Type B pancreatic cell (in vitro differentiated cells): ENCODE data around the gene NUDT4. TPM values are rescaled to one million over a fixed set of nuclear protein-coding genes. Genes with fewer than 3 reads are reported as not detected.
A peak's percentile ranks its signal among the peaks of the same experiment; 100 is the strongest.

Source experiments
- DNase-seq: peaks from one replicate; pipeline ENCODE4 v3.0.0; 2021; ENCODE audit warnings: mixed read lengths; ENCODE audit not compliant: unreplicated experiment; ENCODE audit errors: extremely low spot score
- H3K27ac Mint-ChIP-seq: 2 replicates; pipeline ENCODE4 v1.8.0; 2021; ENCODE audit warnings: mild to moderate bottlenecking, mixed read lengths
- H3K27me3 Mint-ChIP-seq: 2 replicates; pipeline ENCODE4 v1.8.0; 2021; ENCODE audit warnings: mixed read lengths
- H3K36me3 Mint-ChIP-seq: 2 replicates; pipeline ENCODE4 v1.8.0; 2021; ENCODE audit warnings: mixed read lengths
- H3K4me1 Mint-ChIP-seq: one replicate; pipeline ENCODE4 v1.8.0; 2021; ENCODE audit warnings: mixed read lengths; ENCODE audit not compliant: unreplicated experiment
- H3K4me3 Mint-ChIP-seq: 2 replicates; pipeline ENCODE4 v1.8.0; 2021; ENCODE audit warnings: mild to moderate bottlenecking, mixed read lengths
- H3K9me3 Mint-ChIP-seq: 2 replicates; pipeline ENCODE4 v1.8.0; 2021; ENCODE audit warnings: mixed read lengths
- total RNA-seq: library from RNA; stranded (reverse); gene quantifications from 2 replicates; pipeline ENCODE4 v1.2.1, GENCODE V29; 2021; ENCODE audit warnings: low replicate concordance
- TF ChIP-seq, protein P1 (sequence below): fragments of 200-600 bp; sonication (generic); conservative IDR thresholded peaks from 2 replicates; pipeline ENCODE4 v1.5.0; 2021; ENCODE audit warnings: antibody characterized with exemption, mild to moderate bottlenecking

Gene NUDT4
- total RNA-seq, 1 donor from 2014 or later, result 89.8 TPM

GRCh38 chr12:93417967-93418480 is 40.3 kb downstream of the NUDT4 start:
- Mint-ChIP-seq H3K27me3 (no peaks in the 10 kb centered on the region), H3K9me3 (peaks cover 4% of the 10 kb centered on the region), H3K4me1 (peaks cover 47% of the 10 kb centered on the region), H3K4me3 (no peak overlapping the region), H3K36me3 (peaks cover 12% of the 10 kb centered on the region), H3K27ac (no peak overlapping the region)
- no peak for DNase-seq
- TF ChIP-seq, protein P1, sequence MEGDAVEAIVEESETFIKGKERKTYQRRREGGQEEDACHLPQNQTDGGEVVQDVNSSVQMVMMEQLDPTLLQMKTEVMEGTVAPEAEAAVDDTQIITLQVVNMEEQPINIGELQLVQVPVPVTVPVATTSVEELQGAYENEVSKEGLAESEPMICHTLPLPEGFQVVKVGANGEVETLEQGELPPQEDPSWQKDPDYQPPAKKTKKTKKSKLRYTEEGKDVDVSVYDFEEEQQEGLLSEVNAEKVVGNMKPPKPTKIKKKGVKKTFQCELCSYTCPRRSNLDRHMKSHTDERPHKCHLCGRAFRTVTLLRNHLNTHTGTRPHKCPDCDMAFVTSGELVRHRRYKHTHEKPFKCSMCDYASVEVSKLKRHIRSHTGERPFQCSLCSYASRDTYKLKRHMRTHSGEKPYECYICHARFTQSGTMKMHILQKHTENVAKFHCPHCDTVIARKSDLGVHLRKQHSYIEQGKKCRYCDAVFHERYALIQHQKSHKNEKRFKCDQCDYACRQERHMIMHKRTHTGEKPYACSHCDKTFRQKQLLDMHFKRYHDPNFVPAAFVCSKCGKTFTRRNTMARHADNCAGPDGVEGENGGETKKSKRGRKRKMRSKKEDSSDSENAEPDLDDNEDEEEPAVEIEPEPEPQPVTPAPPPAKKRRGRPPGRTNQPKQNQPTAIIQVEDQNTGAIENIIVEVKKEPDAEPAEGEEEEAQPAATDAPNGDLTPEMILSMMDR, result no peak

- DNase-seq, result no peak
- Mint-ChIP-seq H3K4me3 (no peak overlapping the region), H3K27me3 (no peaks in the 10 kb centered on the region), H3K36me3 (peaks cover 2% of the 10 kb centered on the region), H3K9me3 (peaks cover 2% of the 10 kb centered on the region), H3K4me1 (peaks cover 49% of the 10 kb centered on the region), H3K27ac (no peak overlapping the region)
- TF ChIP-seq, protein P1, result peak; percentile 83
These were observed 41.8 kb downstream of the NUDT4 start for GRCh38 chr12:93419388-93420034.

DNA sequence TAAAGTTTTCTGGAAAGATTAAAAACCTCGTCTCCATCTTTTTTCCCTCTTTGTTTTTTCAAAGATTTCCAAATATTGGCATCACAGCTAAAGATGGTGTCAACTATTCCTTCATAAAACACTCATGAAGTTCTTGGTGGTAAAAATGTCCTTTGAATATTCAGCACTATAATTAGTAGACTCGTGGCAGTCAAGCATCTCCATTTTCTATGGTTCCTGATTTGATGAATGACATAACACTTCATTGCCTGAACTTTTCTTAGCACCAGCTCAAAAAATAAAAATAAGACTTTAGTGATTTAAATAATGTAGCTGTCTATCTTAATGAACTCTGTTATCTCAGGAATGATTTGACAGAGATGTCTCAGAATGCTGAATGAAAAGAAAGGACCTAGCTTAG is 44.3 kb downstream of the NUDT4 start:
- Mint-ChIP-seq H3K4me1 (peaks cover 58% of the 10 kb centered on the region), H3K27ac (no peak overlapping the region), H3K27me3 (no peaks in the 10 kb centered on the region), H3K9me3 (no peaks in the 10 kb centered on the region), H3K4me3 (no peak overlapping the region), H3K36me3 (no peaks in the 10 kb centered on the region)
- TF ChIP-seq, protein P1, result no peak
- no peak for DNase-seq

DNA sequence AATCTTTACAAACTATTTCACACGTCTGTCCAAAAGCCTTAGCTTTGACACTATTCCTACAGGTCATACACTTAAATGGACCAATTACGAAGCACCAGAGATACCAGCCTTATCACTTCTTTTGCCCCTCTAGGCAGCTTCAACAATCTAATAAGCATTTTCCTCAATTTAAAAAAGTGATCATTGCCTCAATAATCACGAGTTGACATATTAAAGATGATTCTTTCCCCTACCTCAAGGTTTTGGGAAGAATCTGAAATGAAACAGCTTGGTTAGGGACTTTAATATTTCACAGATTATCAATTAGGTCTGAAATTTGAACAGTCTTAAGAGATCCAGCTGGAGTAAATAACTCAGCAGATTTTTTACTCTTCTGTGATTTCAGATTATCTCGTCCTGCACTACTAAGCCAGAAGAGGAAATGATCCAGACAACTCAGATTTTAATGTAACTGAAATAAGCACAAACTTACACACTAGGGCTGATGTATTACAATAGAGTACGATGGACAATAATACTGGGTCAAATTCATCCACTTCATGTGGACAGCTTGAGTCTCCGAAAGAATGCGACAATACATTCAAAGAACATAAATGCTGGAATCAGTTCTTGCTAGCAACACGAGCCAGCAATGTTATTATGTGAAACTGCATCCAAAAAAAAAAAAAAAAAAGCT is 48.1 kb downstream of the NUDT4 start:
- no peaks in the 10 kb centered on the region for H3K9me3 Mint-ChIP-seq
- TF ChIP-seq, protein P1, result no peak
- no peak overlapping the region for H3K27ac Mint-ChIP-seq
- no peak overlapping the region for H3K4me3 Mint-ChIP-seq
- no peaks in the 10 kb centered on the region for H3K27me3 Mint-ChIP-seq
- no peak for DNase-seq
- H3K4me1 Mint-ChIP-seq, result peaks cover 59% of the 10 kb centered on the region
- peaks cover 3% of the 10 kb centered on the region for H3K36me3 Mint-ChIP-seq

DNA sequence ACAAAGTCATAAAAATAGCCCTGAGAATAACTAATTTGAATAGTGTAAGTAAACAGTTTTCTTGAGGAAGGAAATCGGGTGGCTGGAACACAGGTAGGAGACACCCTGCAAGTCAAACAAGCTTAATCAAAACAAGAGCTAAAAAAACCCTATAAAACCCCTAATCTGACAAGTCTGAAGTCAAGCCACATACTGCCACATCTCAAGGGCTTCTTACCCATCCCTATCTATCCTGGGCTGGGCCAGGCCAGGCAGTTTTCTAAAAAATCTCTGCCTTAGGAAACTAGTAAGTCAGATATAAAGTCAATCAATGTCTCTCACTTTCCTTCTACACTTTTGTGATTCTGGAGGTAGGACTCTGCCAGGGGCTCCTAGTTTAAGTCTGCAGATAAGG is 48.7 kb downstream of the NUDT4 start:
- H3K4me1 Mint-ChIP-seq, result peaks cover 63% of the 10 kb centered on the region

More for the DNA sequence above, 48.7 kb downstream of the NUDT4 start:
- DNase-seq, result no peak
- TF ChIP-seq, protein P1, result no peak
- H3K36me3 Mint-ChIP-seq, result peaks cover 3% of the 10 kb centered on the region
- no peak overlapping the region for H3K4me3 Mint-ChIP-seq
- H3K9me3 Mint-ChIP-seq, result no peaks in the 10 kb centered on the region
- no peaks in the 10 kb centered on the region for H3K27me3 Mint-ChIP-seq
- H3K27ac Mint-ChIP-seq, result no peak overlapping the region
